HG03135 (cell line): ENCODE results near the gene DOCK9.

Experiments
- ATAC-seq: cut with Tn5 transposase; IDR thresholded peaks from one replicate; pipeline ENCODE4 v1.9.1; 2021; ENCODE audit warnings: mild to moderate bottlenecking, moderate library complexity; ENCODE audit not compliant: unreplicated experiment

Gene DOCK9

GRCh38 chr13:98752467-98753290 is 225.2 kb downstream of the DOCK9 start, which contains the start of gene SLC15A1:
Gene SLC15A1 (minus strand): TSS chr13:98752672. CDS start chr13:98752598, 74 bp downstream.
- no peak for ATAC-seq

DNA sequence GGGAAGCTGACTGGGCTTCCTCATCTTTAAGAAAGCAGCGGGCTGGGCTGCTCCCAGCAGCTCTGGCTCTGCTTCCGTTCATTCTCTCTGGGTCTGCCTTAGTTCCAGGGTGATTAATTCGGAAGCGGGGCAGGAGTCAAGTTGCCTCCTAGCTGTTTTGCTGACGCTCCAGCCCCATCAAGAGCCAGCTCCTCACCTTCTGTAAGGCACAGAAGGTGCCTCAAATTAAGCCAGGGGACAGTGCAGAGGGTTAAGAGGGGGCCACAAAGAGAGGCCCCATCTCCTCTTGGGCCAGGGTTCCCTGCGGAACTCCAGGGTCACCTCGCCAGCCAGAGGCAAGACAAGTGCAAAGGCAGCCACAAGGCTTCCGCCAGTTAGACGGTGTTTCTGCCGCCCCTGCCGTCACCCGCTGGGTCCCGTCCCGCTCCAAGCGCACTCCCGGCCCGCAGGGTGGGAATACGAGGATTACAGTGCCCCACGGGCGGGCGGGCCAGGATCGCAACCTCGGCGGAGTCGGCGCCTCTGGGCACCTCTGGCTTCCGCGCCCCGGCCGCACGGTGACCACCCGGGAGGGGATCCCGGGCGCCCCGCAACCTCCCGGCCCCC is 225.9 kb downstream of the DOCK9 start:
- ATAC-seq, result no peak

DNA sequence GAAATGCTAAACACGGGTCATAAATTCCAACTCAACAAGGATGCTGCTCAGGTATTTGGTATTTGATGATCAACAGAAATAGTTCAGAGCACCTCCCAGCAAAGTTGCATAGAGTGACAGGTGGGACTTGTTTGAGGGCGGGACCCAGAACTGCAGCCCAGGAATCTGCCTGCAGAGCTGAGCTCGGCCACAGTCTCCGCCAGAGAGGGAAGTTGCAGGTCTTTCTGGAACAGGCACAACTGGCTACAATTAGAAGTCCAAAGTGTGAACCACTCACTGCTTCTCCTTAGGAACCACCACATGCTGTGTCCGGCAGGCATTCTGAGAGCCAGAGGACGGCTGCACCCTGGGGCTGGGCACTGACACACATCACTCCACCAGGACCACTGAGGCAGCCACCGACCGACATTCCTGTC is 226.5 kb downstream of the DOCK9 start:
- no peak for ATAC-seq

DNA sequence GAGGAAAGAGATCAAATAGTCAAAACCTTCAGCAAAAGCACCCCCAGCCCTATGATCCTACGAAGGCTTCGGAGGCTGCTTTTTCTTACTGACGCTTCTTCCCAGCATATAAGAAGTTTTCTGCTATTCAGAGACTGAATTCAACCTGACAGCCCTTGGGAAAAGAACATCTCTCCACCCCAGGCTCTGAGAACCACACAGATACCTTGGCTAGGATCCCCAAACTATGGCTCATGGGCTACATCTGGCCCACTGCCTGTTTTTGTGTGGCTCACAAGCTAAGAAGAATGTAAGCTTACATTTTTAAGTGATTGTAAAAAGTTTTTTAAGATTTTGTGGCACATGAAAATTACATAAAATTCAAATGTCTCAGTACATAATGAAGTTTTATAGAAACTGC is 228.4 kb downstream of the DOCK9 start:
- ATAC-seq, result no peak

GRCh38 chr13:98746968-98747367 is 230.9 kb downstream of the DOCK9 start:
- no peak for ATAC-seq
